Adrenal gland (tissue), 12 donors: ENCODE measurements around the gene CCDC174. TPM values are rescaled to one million over a fixed set of nuclear protein-coding genes. Genes with fewer than 3 reads are reported as not detected.

Experiments used
- DNase-seq, 7 donors: peaks; one replicate each; pipeline ENCODE4 v3.0.0-alpha.2; 2019 to 2020
- H3K27ac ChIP-seq, 5 donors: fragments of 200-600 bp; sonication (generic) in 4 of 5; 1 replicate in 3 of 5; 2 replicates in 2 of 5; pipeline versions ENCODE4 v1.5.1 to v1.8.0; 2016 to 2020; ENCODE audit warnings: mild to moderate bottlenecking in 1 of 5
- H3K27me3 ChIP-seq: fragments of 200-600 bp; 2 replicates; pipeline ENCODE4 v1.8.0; 2021
- H3K36me3 ChIP-seq, 2 donors: fragments of 200-600 bp; replicated peaks in 1 of 2; 1 replicate in 1 of 2; 2 replicates in 1 of 2; pipeline versions ENCODE4 v1.5.1 to v1.8.0; 2018 to 2022
- H3K4me1 ChIP-seq, 2 donors: fragments of 200-600 bp; replicated peaks in 1 of 2; 1 replicate in 1 of 2; 2 replicates in 1 of 2; pipeline versions ENCODE4 v1.5.1 to v1.8.0; 2018 to 2021
- H3K4me3 ChIP-seq, 4 donors: fragments of 200-600 bp; sonication (generic) in 3 of 4; one replicate each; pipeline ENCODE4 v1.5.1; 2016 to 2018
- H3K9me3 ChIP-seq, 3 donors: fragments of 200-600 bp; sonication (generic) in 1 of 3; replicated peaks in 1 of 3; 1 replicate in 2 of 3; 2 replicates in 1 of 3; pipeline versions ENCODE4 v1.5.1 to v1.8.0; 2016 to 2021
- POLR2A ChIP-seq, 2 donors: fragments of 450-650 bp; IDR thresholded peaks; one replicate each; pipeline ENCODE4 v1.6.1; 2017; ENCODE audit warnings: antibody characterized with exemption in 2 of 2, mild to moderate bottlenecking in 2 of 2, moderate library complexity in 1 of 2
- WGBS, 4 donors: extraction: QIAGEN DNeasy Blood & Tissue Kit in 2 of 4; methylation state at CpG; one replicate each; pipeline versions ENCODE4 v1.1.5 to v1.1.7; 2013 to 2017; 5-methylcytosine and 5-hydroxymethylcytosine counted together
- intact Hi-C, 2 donors: fragments of 100-400 bp; cut with DNase I; formaldehyde crosslinking; loops; one replicate each; pipeline versions ENCODE4 v1.14.1 to v1.15.0; 2022 to 2023
- polyA plus RNA-seq, 3 donors: library from polyadenylated mRNA; stranded (reverse); fragments of 200-250 nt in 2 of 3; fragments of 350-450 nt in 1 of 3; fragmentation: Illumina TruSeq in 1 of 3; extraction: RNeasy Lipid Tissue Mini Kit (QIAGEN cat#74804) in 1 of 3; gene quantifications; one replicate each; pipeline ENCODE4 v1.2.3, GENCODE V29; 2013 to 2014
- total RNA-seq, 9 donors: library from RNA; depleted of rRNA in 4 of 9; stranded (reverse); fragments of >200 nt in 4 of 9; fragments of 120-200 nt in 1 of 9; fragmentation: NEBNext Ultra II Directional in 1 of 9; extraction: Animal tissue kit (Norgen Biotek cat#: 25700) in 1 of 9; gene quantifications; one replicate each; pipeline versions ENCODE4 v1.1.0 to v1.2.4, GENCODE V29; 2013 to 2023
- TF ChIP-seq, protein P1 (sequence below), 6 experiments: fragments of 450-650 bp in 4 of 6; fragments of 200-600 bp in 2 of 6; sonication (generic) in 1 of 6; IDR thresholded peaks; 1 replicate in 5 of 6; 2 replicates in 1 of 6; pipeline versions ENCODE4 v1.5.1 to v1.8.0; 2016 to 2021; ENCODE audit warnings: antibody characterized with exemption in 6 of 6, mild to moderate bottlenecking in 2 of 6, moderate library complexity in 1 of 6
- donor health status: healthy with polysubstance abuse.
- donor health status: Bipolar disorder and iron deficiency.
- donor health status: DM: yes; HTN: yes; CAD: no.
- donor health status: DM: no; HTN: no; CAD: no.
- donor health status: DM: no; HTN: no; CAD: no.
- donor health status: DM: yes; HTN: yes; CAD: no.

The CCDC174 gene
- total and polyA plus RNA-seq, 12 donors = 4.3 to 31.6 (median 20.1) TPM

DNA sequence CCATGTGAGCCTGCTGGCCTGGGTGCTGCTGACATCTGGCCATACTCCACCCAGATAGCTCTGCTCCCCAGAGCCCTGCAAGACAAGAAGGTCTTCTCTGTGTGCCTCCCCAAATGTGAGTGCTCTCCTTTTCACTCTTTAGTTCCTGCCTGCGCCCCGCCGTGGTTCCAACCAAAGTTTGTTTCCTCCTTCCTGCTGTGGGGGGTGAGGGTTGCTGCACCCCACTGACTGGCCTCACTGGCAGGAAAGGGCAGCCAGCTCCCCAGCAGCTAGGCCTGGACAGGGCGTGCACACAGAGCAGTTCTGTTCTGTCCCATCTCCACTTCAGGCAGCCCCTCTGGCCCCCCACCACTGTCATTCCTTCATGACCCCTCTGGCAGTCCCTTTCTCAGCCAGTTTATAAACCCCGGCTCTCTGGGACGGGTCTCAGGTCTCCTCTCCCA lies 5.4 kb upstream of the CCDC174 start:
- no peaks in the 10 kb centered on the region for H3K9me3 ChIP-seq
- no peaks in the 10 kb centered on the region for H3K4me1 ChIP-seq
- no peak overlapping the region for H3K27ac ChIP-seq
- TF ChIP-seq, protein P1, sequence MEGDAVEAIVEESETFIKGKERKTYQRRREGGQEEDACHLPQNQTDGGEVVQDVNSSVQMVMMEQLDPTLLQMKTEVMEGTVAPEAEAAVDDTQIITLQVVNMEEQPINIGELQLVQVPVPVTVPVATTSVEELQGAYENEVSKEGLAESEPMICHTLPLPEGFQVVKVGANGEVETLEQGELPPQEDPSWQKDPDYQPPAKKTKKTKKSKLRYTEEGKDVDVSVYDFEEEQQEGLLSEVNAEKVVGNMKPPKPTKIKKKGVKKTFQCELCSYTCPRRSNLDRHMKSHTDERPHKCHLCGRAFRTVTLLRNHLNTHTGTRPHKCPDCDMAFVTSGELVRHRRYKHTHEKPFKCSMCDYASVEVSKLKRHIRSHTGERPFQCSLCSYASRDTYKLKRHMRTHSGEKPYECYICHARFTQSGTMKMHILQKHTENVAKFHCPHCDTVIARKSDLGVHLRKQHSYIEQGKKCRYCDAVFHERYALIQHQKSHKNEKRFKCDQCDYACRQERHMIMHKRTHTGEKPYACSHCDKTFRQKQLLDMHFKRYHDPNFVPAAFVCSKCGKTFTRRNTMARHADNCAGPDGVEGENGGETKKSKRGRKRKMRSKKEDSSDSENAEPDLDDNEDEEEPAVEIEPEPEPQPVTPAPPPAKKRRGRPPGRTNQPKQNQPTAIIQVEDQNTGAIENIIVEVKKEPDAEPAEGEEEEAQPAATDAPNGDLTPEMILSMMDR (IDR thresholded peaks at IDR 0.05) = no peak
- no peak for TF ChIP-seq POLR2A (IDR thresholded peaks at IDR 0.05)
- DNase-seq = no peak
- intact Hi-C loops = no loop called here
- no peaks in the 10 kb centered on the region for H3K36me3 ChIP-seq
- no peak overlapping the region for H3K4me3 ChIP-seq
- H3K27me3 ChIP-seq = peaks cover 4% of the 10 kb centered on the region
- WGBS, 4 donors = 79 to 91% (median 85%) methylated on average over 6 of the region's 6 CpGs

DNA sequence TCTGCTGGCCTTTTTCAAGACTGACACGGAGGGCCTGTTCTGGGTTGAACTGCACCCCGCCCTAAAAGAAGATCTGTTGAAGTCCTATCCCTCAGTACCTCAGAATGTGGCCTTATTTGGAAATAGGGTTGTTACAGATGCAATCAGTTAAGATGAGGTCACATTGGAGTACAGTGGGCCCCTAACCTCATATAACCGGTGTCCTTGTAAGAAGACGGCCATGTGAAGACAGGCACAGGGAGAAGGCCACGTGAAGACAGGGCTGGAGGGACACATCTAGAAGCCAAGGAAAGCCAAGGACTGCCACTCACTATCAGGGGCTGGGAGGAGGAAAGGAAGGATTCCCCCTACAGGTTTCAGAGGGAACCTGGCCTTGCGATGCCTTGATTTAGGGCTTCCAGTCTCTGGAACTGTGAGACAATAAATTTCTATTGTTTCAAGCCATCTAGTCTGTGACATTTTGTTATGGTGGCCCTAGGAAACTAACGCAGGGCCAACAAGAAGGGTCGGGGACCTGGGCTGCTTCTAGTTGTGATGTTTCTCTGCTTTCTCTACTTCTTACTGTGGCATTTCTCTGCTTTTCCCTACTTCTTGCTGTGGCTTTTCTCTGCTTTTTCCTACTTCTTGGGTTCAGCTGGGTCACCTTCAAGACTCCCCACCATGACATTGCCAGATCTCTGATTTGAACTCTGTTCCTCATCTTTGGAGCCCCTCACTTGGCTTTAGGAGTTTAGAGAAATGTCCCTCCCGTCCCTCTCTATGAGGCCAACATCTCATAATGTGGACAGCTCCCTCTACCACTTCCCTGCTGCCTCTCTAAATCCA lies 4.8 kb upstream of the CCDC174 start:
- no peak overlapping the region for H3K4me3 ChIP-seq
- 72 to 80% (median 76%) methylated on average over 9 of the region's 9 CpGs for WGBS, 4 donors
- intact Hi-C loops = no loop called here
- DNase-seq = no peak
- H3K27me3 ChIP-seq = peaks cover 3% of the 10 kb centered on the region
- TF ChIP-seq POLR2A (IDR thresholded peaks at IDR 0.05) = no peak
- TF ChIP-seq, protein P1 (IDR thresholded peaks at IDR 0.05) = no peak
- H3K36me3 ChIP-seq = no peaks in the 10 kb centered on the region
- H3K27ac ChIP-seq = no peak overlapping the region
- H3K4me1 ChIP-seq = no peaks in the 10 kb centered on the region
- no peaks in the 10 kb centered on the region for H3K9me3 ChIP-seq

DNA sequence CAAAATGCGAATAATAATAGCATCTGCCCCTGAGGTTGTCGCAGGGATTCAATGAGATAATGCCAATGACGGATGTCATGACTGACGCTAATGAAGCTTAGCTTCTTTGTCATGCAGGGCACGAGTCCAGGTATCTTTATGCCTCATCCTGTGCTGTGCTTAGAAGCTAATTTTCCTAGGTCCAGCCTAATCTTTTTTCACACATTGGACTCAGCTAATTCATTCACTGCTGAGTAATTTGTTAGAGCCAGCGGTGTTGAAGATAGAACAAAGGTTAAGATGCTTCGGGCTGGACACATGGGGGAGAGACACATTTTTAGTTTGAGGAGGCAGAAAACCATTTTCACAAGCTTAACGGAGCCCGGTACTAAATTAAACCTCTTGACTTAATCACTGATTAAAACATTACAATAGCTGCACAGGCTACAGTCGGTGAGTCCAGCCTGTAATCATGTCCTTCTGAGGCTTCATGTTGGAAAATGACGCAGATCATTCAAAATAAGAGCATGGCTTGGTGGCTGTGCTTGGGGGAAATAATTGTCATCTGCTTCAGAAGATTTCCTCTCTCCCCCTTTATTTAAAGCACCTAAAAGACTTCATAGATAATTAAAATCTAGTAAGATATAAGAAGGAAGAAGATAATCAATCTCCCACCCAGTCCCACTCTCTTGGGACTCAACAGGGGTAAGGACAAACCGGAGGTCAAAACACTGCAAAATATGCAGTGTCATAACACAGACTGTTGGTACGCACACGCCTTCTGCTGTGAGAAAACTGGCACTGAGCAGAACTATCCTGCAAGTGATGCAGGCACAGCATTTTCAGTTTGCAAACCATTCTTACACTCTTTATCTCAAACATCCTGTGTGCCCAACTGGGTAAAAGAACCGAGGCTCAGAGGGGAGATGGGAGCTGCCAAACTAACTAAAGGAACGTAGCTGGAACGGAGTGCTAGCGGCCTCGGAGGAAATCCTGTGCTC lies 3.3 kb upstream of the CCDC174 start:
- intact Hi-C loops = no loop called here
- WGBS, 4 donors = 65 to 83% (median 72%) methylated on average over 15 to 19 of the region's 19 CpGs
- no peak for TF ChIP-seq POLR2A (IDR thresholded peaks at IDR 0.05)
- TF ChIP-seq, protein P1 (IDR thresholded peaks at IDR 0.05) = no peak
- DNase-seq = no peak
- H3K4me3 ChIP-seq = no peak overlapping the region
- no peak overlapping the region for H3K27ac ChIP-seq
- H3K36me3 ChIP-seq = no peaks in the 10 kb centered on the region
- no peaks in the 10 kb centered on the region for H3K27me3 ChIP-seq
- H3K4me1 ChIP-seq = peaks cover 8 to 12% of the 10 kb centered on the region in 2 donors
- H3K9me3 ChIP-seq = no peaks in the 10 kb centered on the region

DNA sequence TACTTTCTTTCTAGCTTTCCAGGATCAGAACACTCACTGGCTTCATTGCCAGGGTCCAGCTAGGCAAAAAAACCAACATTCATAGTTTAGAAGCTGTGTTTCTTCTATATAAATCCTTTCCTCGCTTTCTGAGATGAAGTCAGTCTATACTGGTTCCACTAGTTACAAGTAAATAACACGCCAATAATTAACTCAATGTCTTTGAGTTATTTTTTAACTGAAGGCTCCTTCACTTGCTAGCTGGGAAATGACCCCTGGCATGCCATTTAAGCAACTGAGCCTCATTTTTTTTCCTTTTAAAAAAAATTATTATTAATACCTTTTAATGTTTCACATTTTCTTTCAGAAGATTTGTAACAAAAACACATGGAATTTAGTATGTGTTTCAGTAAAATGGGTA lies 2.1 kb upstream of the CCDC174 start:
- H3K9me3 ChIP-seq = no peaks in the 10 kb centered on the region
- no peak for TF ChIP-seq POLR2A (IDR thresholded peaks at IDR 0.05)
- TF ChIP-seq, protein P1 (IDR thresholded peaks at IDR 0.05) = no peak
- H3K27ac ChIP-seq = no peak overlapping the region
- intact Hi-C loops = no loop called here
- no peaks in the 10 kb centered on the region for H3K27me3 ChIP-seq
- no peak for DNase-seq
- H3K36me3 ChIP-seq = no peaks in the 10 kb centered on the region
- 86 to 94% (median 93%) methylated on average over 2 of the region's 2 CpGs for WGBS, 4 donors
- H3K4me3 ChIP-seq = no peak overlapping the region
- H3K4me1 ChIP-seq = peaks cover 15 to 19% of the 10 kb centered on the region in 2 donors
